Peyer's patch (tissue), 4 donors: ENCODE data around the gene FKBP14. TPM values are rescaled to one million over a fixed set of nuclear protein-coding genes. Genes with fewer than 3 reads are reported as not detected.
"Not testable (repeated sequence)": the region's sequence is repeated elsewhere in the genome, so short reads cannot be mapped to it uniquely, and the experiment has no call there.

Experiments used
- DNase-seq, 3 donors: peaks; one replicate each; pipeline ENCODE4 v3.0.0-alpha.2; 2017 to 2019
- H3K27ac ChIP-seq, 4 donors: fragments of 200-600 bp; sonication (generic); one replicate each; pipeline ENCODE4 v1.5.1; 2016 to 2019
- H3K27me3 ChIP-seq, 2 donors: fragments of 200-600 bp; sonication (generic); one replicate each; pipeline ENCODE4 v1.5.1; 2019
- H3K36me3 ChIP-seq, 3 donors: fragments of 200-600 bp; sonication (generic); one replicate each; pipeline ENCODE4 v1.5.1; 2016 to 2019
- H3K4me1 ChIP-seq, 4 donors: fragments of 200-600 bp; sonication (generic); one replicate each; pipeline ENCODE4 v1.5.1; 2016 to 2019
- H3K4me3 ChIP-seq, 4 donors: fragments of 200-600 bp; sonication (generic); 1 replicate in 3 of 4; 2 replicates in 1 of 4; pipeline ENCODE4 v1.5.1; 2016 to 2019; ENCODE audit warnings: mild to moderate bottlenecking in 1 of 4
- H3K9me3 ChIP-seq, 4 donors: fragments of 200-600 bp; sonication (generic); one replicate each; pipeline ENCODE4 v1.5.1; 2016 to 2019; ENCODE audit warnings: mild to moderate bottlenecking in 1 of 4
- POLR2A ChIP-seq, 2 donors: fragments of 450-650 bp; IDR thresholded peaks; one replicate each; pipeline ENCODE4 v1.5.1; 2017; ENCODE audit warnings: antibody characterized with exemption in 2 of 2, mild to moderate bottlenecking in 2 of 2, moderate library complexity in 2 of 2
- total RNA-seq, 4 donors: library from RNA; depleted of rRNA; stranded (reverse); fragments of >200 nt; gene quantifications; one replicate each; pipeline ENCODE4 v1.1.0, GENCODE V29; 2016
- TF ChIP-seq, protein P1 (sequence below), 6 experiments: fragments of 450-650 bp in 4 of 6; fragments of 200-600 bp in 2 of 6; sonication (generic) in 1 of 6; IDR thresholded peaks; one replicate each; pipeline ENCODE4 v1.5.1; 2017 to 2019; ENCODE audit warnings: antibody characterized with exemption in 6 of 6, mild to moderate bottlenecking in 3 of 6, moderate library complexity in 1 of 6

The FKBP14 gene
- total RNA-seq, 4 donors from 2014 or later, result 4.2 to 8.5 (median 6.3) TPM

DNA sequence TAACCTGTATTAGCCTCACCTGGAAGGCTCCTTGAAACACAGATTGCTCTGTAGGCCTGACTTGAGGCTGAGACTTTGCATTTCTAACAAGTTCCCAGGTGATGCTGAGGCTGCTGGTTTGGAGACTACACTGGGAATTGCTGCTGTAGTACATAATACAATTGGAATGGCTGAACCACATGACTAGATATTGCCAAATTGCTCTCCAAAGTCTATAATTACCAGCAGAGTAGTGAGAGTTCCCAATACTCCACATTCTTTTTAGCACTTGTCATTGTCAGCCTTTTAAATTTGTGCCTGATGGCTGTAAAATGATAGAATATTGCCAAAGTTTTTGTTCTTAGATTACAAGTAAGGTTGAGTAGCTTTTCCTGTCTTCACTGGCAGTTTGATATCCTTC is 41.6 kb upstream of the FKBP14 start:
- Histone ChIP-seq H3K4me1 (no peaks in the 10 kb centered on the region), H3K36me3 (peaks cover 0 to 22% (median 0%) of the 10 kb centered on the region in 3 donors), H3K4me3 (no peak overlapping the region), H3K9me3 (no peaks in the 10 kb centered on the region), H3K27ac (no peak overlapping the region), H3K27me3 (no peaks in the 10 kb centered on the region)
- TF ChIP-seq POLR2A (IDR thresholded peaks at IDR 0.05), result no peak
- DNase-seq, result no peak

DNA sequence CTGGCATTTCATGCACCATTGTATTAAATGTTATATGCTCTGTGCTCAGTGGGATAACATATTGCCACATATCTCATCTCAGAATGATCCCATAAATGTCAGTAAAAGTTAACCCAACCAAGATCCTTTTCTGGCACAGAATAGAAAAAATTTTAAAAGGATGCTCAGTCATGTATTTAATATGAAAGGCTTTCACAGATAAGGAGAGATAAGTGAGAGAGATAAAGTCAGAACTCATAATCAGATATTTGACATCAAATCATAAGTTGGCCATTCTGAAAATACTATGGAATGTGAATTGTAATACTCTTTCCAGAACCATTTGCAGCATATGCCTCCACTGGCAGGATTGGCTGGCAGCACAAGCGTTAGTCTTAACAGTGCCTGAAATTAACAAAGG is 40.2 kb upstream of the FKBP14 start:
- Histone ChIP-seq H3K4me3 (no peak overlapping the region), H3K27ac (no peak overlapping the region), H3K9me3 (no peaks in the 10 kb centered on the region), H3K36me3 (peaks cover 0 to 22% (median 0%) of the 10 kb centered on the region in 3 donors), H3K4me1 (no peaks in the 10 kb centered on the region), H3K27me3 (no peaks in the 10 kb centered on the region)
- DNase-seq, result no peak
- TF ChIP-seq, protein P1, sequence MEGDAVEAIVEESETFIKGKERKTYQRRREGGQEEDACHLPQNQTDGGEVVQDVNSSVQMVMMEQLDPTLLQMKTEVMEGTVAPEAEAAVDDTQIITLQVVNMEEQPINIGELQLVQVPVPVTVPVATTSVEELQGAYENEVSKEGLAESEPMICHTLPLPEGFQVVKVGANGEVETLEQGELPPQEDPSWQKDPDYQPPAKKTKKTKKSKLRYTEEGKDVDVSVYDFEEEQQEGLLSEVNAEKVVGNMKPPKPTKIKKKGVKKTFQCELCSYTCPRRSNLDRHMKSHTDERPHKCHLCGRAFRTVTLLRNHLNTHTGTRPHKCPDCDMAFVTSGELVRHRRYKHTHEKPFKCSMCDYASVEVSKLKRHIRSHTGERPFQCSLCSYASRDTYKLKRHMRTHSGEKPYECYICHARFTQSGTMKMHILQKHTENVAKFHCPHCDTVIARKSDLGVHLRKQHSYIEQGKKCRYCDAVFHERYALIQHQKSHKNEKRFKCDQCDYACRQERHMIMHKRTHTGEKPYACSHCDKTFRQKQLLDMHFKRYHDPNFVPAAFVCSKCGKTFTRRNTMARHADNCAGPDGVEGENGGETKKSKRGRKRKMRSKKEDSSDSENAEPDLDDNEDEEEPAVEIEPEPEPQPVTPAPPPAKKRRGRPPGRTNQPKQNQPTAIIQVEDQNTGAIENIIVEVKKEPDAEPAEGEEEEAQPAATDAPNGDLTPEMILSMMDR (IDR thresholded peaks at IDR 0.05), result no peak
- no peak for TF ChIP-seq POLR2A (IDR thresholded peaks at IDR 0.05)

DNA sequence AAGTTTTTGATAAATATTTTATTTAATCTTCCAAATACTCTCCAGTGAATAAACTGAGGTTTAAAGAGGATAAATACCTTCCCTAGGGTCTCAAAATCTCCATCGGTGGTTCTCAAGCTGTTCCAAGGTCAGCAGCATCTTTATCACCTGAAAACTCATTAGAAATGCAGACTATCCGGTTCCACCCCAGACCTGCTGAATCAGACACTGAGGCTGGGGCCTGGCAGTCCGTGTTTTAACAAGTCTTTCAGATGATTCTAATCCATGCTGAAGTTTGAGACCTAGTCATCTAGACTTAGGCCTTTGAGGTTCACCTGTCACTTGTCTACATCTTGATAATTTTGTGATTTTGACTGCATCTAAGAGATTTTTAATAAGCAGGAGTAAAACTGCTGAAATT is 39.2 kb upstream of the FKBP14 start:
- no peaks in the 10 kb centered on the region for H3K27me3 ChIP-seq
- TF ChIP-seq, protein P1 (IDR thresholded peaks at IDR 0.05), result no peak
- no peak for TF ChIP-seq POLR2A (IDR thresholded peaks at IDR 0.05)
- peaks cover 0 to 22% (median 0%) of the 10 kb centered on the region in 3 donors for H3K36me3 ChIP-seq
- H3K9me3 ChIP-seq, result no peaks in the 10 kb centered on the region
- H3K4me1 ChIP-seq, result no peaks in the 10 kb centered on the region
- H3K27ac ChIP-seq, result no peak overlapping the region
- no peak for DNase-seq
- H3K4me3 ChIP-seq, result no peak overlapping the region

DNA sequence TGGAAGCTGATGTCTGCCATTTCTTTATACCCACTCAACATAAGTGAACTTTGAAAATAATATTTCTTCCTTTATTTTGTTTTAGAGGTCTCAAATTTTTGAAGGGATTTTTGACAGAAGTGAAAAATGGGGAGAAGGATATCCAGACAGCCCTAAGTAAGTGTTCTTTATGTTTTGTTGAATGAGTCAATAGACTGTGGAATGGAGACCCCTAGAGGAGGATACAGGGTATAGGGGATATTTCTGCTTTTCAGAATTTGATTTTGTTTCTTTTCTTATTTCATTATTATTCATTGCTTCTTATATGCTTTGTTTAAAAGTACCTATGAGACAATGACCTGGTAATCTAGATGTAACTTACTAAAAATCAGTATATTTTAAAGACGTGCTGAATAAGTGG is 36.1 kb upstream of the FKBP14 start:
- no peak overlapping the region for H3K27ac ChIP-seq
- DNase-seq, result no peak
- H3K9me3 ChIP-seq, result no peaks in the 10 kb centered on the region
- no peaks in the 10 kb centered on the region for H3K27me3 ChIP-seq
- TF ChIP-seq, protein P1 (IDR thresholded peaks at IDR 0.05), result peak in 5 of 6 experiments; percentile 48 to 64 (median 51)
- no peak for TF ChIP-seq POLR2A (IDR thresholded peaks at IDR 0.05)
- no peak overlapping the region for H3K4me3 ChIP-seq
- peaks cover 0 to 23% (median 0%) of the 10 kb centered on the region in 3 donors for H3K36me3 ChIP-seq
- no peaks in the 10 kb centered on the region for H3K4me1 ChIP-seq

DNA sequence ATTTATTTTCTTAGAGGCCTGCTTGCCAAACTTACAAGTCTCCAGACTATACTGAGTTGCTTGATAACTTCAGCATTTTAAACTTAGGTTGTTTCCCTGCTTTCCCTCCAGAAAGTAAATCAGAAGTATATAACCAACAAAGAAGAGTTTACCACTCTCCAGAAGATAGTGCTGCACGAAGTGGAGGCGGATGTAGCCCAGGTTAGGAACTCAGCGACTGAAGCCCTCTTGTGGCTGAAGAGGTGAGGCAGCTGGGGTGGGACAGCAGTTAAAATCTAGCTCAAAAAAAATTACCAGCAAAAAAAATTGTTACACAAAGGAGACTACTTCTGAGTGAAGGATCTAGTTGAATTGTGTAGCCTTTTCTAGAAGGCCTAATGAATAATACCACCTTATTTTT is 35.3 kb upstream of the FKBP14 start:
- not testable (repeated sequence) for H3K4me1 ChIP-seq, H3K4me3 ChIP-seq, H3K27ac ChIP-seq, H3K27me3 ChIP-seq, H3K9me3 ChIP-seq
- TF ChIP-seq, protein P1 (IDR thresholded peaks at IDR 0.05), result peak in 5 of 6 experiments; percentile 32 to 59 (median 49)
- H3K36me3 ChIP-seq, result peaks cover 0 to 22% (median 0%) of the 10 kb centered on the region in 3 donors
- DNase-seq, result peak in 2 of 3 donors; percentile 28 to 54

DNA sequence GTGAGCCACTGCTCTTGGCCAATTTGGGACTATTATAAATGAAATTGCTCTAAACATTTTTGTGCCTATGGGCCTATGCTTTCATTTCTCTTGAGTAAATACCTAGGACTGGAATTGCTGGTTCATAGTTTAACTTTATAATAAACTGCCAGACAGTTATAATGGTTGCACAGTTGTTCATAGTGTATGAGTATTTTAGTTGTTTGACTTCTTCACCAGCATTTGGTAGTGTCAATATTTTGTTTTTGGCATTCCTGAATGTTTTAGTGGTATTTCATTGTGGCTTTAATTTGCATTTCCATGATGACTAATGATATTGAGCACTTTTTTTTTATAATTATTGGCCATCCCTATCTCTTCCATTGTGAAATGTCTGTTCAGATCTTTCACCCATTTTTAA is 31.2 kb upstream of the FKBP14 start:
- Histone ChIP-seq H3K27ac (no peak overlapping the region), H3K4me1 (no peaks in the 10 kb centered on the region), H3K4me3 (no peak overlapping the region), H3K36me3 (peaks cover 0 to 30% (median 0%) of the 10 kb centered on the region in 3 donors), H3K27me3 (no peaks in the 10 kb centered on the region), H3K9me3 (no peaks in the 10 kb centered on the region)
- TF ChIP-seq POLR2A (IDR thresholded peaks at IDR 0.05), result no peak
- TF ChIP-seq, protein P1 (IDR thresholded peaks at IDR 0.05), result no peak
- DNase-seq, result no peak
